Glutamatergic neuron (in vitro differentiated cells): Measurements from ENCODE around the gene RBM43. TPM values are rescaled to one million over a fixed set of nuclear protein-coding genes. Genes with fewer than 3 reads are reported as not detected.

Source experiments
- DNase-seq: peaks from one replicate; pipeline ENCODE4 v3.0.0; 2022
- H3K27ac Mint-ChIP-seq: one replicate; pipeline ENCODE4 v1.8.0; 2020; ENCODE audit warnings: mild to moderate bottlenecking, mixed read lengths, inconsistent platforms; ENCODE audit not compliant: unreplicated experiment
- H3K27me3 Mint-ChIP-seq: one replicate; pipeline ENCODE4 v1.8.0; 2020; ENCODE audit warnings: mild to moderate bottlenecking, moderate library complexity, mixed read lengths, inconsistent platforms; ENCODE audit not compliant: unreplicated experiment
- H3K36me3 Mint-ChIP-seq: one replicate; pipeline ENCODE4 v1.8.0; 2020; ENCODE audit warnings: mild to moderate bottlenecking, mixed read lengths, inconsistent platforms; ENCODE audit not compliant: unreplicated experiment
- H3K4me1 Mint-ChIP-seq: one replicate; pipeline ENCODE4 v1.8.0; 2020; ENCODE audit warnings: mild to moderate bottlenecking, low read depth, mixed read lengths, inconsistent platforms; ENCODE audit not compliant: unreplicated experiment
- H3K4me3 Mint-ChIP-seq: one replicate; pipeline ENCODE4 v1.8.0; 2020; ENCODE audit warnings: mild to moderate bottlenecking, mixed read lengths, inconsistent platforms; ENCODE audit not compliant: unreplicated experiment
- H3K9me3 Mint-ChIP-seq: one replicate; pipeline ENCODE4 v1.8.0; 2020; ENCODE audit warnings: mild to moderate bottlenecking, moderate library complexity, mixed read lengths, inconsistent platforms; ENCODE audit not compliant: unreplicated experiment
- total RNA-seq: library from RNA; stranded (reverse); fragmentation: NEBNext Ultra II Directional; extraction: Animal tissue kit (Norgen Biotek cat#: 25700); gene quantifications from one replicate; pipeline ENCODE4 v1.2.1, GENCODE V29; 2021; ENCODE audit not compliant: unreplicated experiment
- TF ChIP-seq, protein P1 (sequence below): fragments of 200-600 bp; sonication (generic); IDR thresholded peaks from one replicate; pipeline ENCODE4 v1.5.0; 2021; ENCODE audit not compliant: partially characterized antibody, unreplicated experiment

RBM43 gene
- total RNA-seq, 1 donor from 2014 or later, result 1.1 TPM

DNA sequence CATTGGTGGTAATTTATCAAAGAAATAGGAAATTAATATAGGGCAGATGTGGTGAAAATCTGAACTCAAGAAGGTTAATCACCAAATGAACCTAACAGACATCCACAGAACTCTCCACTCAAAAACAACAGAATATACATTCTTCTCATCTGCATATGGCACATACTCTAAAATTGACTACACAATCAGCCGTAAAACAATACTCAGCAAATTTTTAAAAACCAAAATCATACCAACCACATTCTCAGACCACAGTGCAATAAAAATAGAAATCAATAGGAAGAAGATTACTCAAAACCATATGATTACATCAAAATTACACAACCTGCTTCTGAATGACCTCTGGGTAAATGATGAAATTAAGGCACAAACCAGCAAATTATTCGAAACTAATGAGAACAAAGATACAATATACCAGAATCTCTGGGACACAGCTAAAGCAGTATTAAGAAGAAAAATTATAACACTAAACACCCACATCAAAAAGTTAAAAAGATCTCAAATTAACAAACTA lies 31.0 kb downstream of the RBM43 start:
- Mint-ChIP-seq H3K9me3 (no peaks in the 10 kb centered on the region), H3K27me3 (peaks cover 1% of the 10 kb centered on the region), H3K36me3 (no peaks in the 10 kb centered on the region), H3K27ac (no peak overlapping the region), H3K4me3 (no peak overlapping the region), H3K4me1 (peaks cover 1% of the 10 kb centered on the region)
- TF ChIP-seq, protein P1, sequence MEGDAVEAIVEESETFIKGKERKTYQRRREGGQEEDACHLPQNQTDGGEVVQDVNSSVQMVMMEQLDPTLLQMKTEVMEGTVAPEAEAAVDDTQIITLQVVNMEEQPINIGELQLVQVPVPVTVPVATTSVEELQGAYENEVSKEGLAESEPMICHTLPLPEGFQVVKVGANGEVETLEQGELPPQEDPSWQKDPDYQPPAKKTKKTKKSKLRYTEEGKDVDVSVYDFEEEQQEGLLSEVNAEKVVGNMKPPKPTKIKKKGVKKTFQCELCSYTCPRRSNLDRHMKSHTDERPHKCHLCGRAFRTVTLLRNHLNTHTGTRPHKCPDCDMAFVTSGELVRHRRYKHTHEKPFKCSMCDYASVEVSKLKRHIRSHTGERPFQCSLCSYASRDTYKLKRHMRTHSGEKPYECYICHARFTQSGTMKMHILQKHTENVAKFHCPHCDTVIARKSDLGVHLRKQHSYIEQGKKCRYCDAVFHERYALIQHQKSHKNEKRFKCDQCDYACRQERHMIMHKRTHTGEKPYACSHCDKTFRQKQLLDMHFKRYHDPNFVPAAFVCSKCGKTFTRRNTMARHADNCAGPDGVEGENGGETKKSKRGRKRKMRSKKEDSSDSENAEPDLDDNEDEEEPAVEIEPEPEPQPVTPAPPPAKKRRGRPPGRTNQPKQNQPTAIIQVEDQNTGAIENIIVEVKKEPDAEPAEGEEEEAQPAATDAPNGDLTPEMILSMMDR, result no peak
- no peak for DNase-seq

DNA sequence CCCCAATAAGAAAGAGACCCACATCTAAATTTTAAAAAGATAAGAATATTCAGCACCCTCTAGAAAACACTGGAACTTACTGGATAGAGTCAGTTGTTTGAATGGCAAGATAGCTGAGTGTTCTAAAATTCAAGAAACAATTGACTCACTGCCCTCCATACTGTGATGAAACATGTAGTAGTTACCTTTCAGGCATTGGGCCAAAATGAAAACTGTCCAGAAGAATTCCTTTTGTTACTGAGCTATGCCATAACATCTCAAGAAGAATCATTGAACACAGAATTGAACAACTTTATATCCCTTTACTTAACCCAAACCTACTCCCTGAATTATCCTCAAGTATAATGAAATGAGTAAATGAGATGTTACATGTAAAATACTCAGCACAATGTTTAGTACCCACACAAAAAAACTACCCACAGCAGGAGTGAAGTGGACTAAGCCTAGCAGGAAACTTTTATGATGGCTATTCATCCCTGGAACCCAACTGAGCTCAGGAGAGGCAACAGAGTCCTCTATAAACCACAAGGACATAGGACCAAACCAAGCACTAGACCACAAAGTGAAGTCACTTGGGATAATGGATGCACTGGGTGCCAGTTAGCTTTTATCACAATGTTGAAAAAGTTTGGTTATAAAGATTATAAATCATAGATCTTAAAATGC lies 32.7 kb downstream of the RBM43 start:
- Mint-ChIP-seq H3K4me3 (no peak overlapping the region), H3K36me3 (no peaks in the 10 kb centered on the region), H3K9me3 (no peaks in the 10 kb centered on the region), H3K4me1 (no peaks in the 10 kb centered on the region), H3K27me3 (no peaks in the 10 kb centered on the region), H3K27ac (no peak overlapping the region)
- TF ChIP-seq, protein P1, result no peak
- DNase-seq, result no peak

DNA sequence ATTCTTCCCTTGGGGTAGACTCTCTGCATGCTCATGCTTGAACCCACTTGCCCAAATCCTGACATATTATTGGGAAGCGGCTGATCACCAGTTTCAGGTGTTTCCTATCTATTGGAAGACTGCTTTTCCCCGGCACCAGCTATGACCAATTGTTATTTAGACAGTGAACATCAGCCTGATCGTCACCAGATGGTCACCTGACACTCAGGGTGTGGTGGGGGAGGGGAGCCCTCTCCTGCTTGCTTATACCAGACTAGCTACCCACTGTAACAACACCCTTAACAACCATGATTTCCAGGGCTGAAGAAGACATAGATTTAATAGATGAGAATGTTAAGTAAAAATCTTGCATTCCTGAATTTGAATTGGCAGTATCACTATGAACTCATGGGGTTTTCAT lies 44.3 kb downstream of the RBM43 start:
- no peak overlapping the region for H3K27ac Mint-ChIP-seq
- H3K27me3 Mint-ChIP-seq, result no peaks in the 10 kb centered on the region
- peak; percentile 54 for DNase-seq
- no peak overlapping the region for H3K4me3 Mint-ChIP-seq
- H3K4me1 Mint-ChIP-seq, result no peaks in the 10 kb centered on the region
- H3K36me3 Mint-ChIP-seq, result no peaks in the 10 kb centered on the region
- TF ChIP-seq, protein P1, result no peak
- H3K9me3 Mint-ChIP-seq, result no peaks in the 10 kb centered on the region

DNA sequence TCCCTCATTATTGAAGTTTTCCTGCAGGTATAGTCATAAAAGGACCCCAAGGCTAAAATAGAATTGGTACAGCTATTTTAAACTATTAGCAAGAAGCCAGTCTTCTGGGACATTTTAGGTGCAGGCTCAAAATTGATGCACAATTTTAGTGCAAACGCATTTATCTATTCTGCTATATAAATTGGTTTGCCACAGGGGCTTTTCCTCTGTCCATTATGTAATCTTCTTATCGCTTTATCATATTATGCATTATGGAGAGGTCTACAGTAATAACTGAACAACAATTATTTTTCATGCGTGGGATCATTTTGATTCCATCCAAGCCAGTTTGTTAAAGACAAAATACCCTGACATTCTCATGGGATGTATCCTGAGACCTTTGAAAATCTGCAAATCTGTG lies 54.6 kb downstream of the RBM43 start:
- H3K27me3 Mint-ChIP-seq, result no peaks in the 10 kb centered on the region
- no peak for DNase-seq
- TF ChIP-seq, protein P1, result no peak
- no peaks in the 10 kb centered on the region for H3K36me3 Mint-ChIP-seq
- H3K9me3 Mint-ChIP-seq, result no peaks in the 10 kb centered on the region
- H3K4me1 Mint-ChIP-seq, result no peaks in the 10 kb centered on the region
- no peak overlapping the region for H3K4me3 Mint-ChIP-seq
- no peak overlapping the region for H3K27ac Mint-ChIP-seq

DNA sequence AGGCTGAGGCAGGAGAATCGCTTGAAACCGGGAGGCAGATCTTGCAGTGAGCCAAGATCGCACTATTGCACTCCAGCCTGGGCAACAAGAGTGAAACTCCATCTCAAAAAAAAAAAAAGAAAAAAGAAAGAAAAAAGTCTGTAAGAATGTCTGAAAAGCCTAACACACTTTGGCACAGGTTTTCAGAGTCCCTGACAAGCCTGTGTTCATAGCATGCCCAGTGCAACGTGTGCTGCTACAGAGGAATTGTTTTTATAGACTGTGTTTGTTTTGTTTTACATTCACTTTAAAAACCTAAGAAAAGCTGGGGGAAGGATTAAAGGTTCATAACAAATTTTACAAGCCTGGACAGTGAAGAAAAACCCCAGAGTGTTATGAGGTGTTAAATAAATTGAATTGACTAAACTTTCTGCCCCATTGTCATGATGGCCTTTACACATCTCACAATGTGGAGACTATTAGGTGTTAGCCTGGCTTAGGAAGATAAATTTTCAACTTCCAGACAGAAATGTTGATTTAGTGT lies 55.2 kb downstream of the RBM43 start:
- Mint-ChIP-seq H3K4me3 (no peak overlapping the region), H3K27me3 (no peaks in the 10 kb centered on the region), H3K9me3 (no peaks in the 10 kb centered on the region), H3K36me3 (no peaks in the 10 kb centered on the region), H3K4me1 (no peaks in the 10 kb centered on the region), H3K27ac (no peak overlapping the region)
- no peak for DNase-seq
- TF ChIP-seq, protein P1, result no peak
